HEK293 (cell line): ENCODE results near the gene PPP1R1B.

Experiments used
- MZF1 ChIP-seq: fragments of 450-650 bp; formaldehyde crosslinking; IDR thresholded peaks from 2 replicates; pipeline ENCODE4 v1.5.1; 2017; ENCODE audit warnings: missing biosample characterization, missing genetic modification characterization, borderline replicate concordance
- SP7 ChIP-seq: fragments of 450-650 bp; formaldehyde crosslinking; IDR thresholded peaks from 2 replicates; pipeline ENCODE4 v1.5.1; 2016; ENCODE audit warnings: missing biosample characterization, missing genetic modification characterization
- ZBTB17 ChIP-seq: fragments of 450-650 bp; formaldehyde crosslinking; IDR thresholded peaks from 2 replicates; pipeline ENCODE4 v1.5.1; 2016; ENCODE audit warnings: missing biosample characterization, missing genetic modification characterization
- ZBTB48 ChIP-seq: fragments of 450-650 bp; formaldehyde crosslinking; IDR thresholded peaks from 2 replicates; pipeline ENCODE4 v1.5.1; 2016; ENCODE audit warnings: missing biosample characterization, missing genetic modification characterization
- ZFHX2 ChIP-seq: fragments of 450-650 bp; formaldehyde crosslinking; conservative IDR thresholded peaks from 2 replicates; pipeline ENCODE4 v1.5.1; 2016; ENCODE audit warnings: missing biosample characterization, missing genetic modification characterization
- ZFP37 ChIP-seq: fragments of 450-650 bp; formaldehyde crosslinking; IDR thresholded peaks from 2 replicates; pipeline ENCODE4 v1.5.1; 2016; ENCODE audit warnings: missing biosample characterization, missing genetic modification characterization
- ZNF184 ChIP-seq: fragments of 450-650 bp; IDR thresholded peaks from 2 replicates; pipeline ENCODE4 v1.5.1; 2018; ENCODE audit warnings: missing biosample characterization, mild to moderate bottlenecking, missing genetic modification characterization
- ZNF2 ChIP-seq: fragments of 450-650 bp; formaldehyde crosslinking; IDR thresholded peaks from 2 replicates; pipeline ENCODE4 v1.5.1; 2016; ENCODE audit warnings: missing biosample characterization, missing genetic modification characterization
- ZNF311 ChIP-seq: fragments of 450-650 bp; formaldehyde crosslinking; IDR thresholded peaks from 2 replicates; pipeline ENCODE4 v1.5.1; 2017; ENCODE audit warnings: missing biosample characterization, missing genetic modification characterization, borderline replicate concordance
- ZNF324 ChIP-seq: fragments of 450-650 bp; formaldehyde crosslinking; IDR thresholded peaks from 2 replicates; pipeline ENCODE4 v1.5.1; 2016; ENCODE audit warnings: missing biosample characterization, missing genetic modification characterization
- ZNF37A ChIP-seq: fragments of 450-650 bp; IDR thresholded peaks from 2 replicates; pipeline ENCODE4 v1.5.1; 2018; ENCODE audit warnings: missing biosample characterization, missing genetic modification characterization
- ZNF391 ChIP-seq: fragments of 450-650 bp; formaldehyde crosslinking; IDR thresholded peaks from 2 replicates; pipeline ENCODE4 v1.5.1; 2016; ENCODE audit warnings: low read depth, missing biosample characterization, missing genetic modification characterization, borderline replicate concordance
- ZNF394 ChIP-seq: fragments of 450-650 bp; formaldehyde crosslinking; IDR thresholded peaks from 2 replicates; pipeline ENCODE4 v1.5.1; 2016; ENCODE audit warnings: missing biosample characterization, missing genetic modification characterization, mild to moderate bottlenecking, moderate library complexity, borderline replicate concordance
- ZNF48 ChIP-seq: fragments of 450-650 bp; formaldehyde crosslinking; IDR thresholded peaks from 2 replicates; pipeline ENCODE4 v1.5.1; 2016; ENCODE audit warnings: missing biosample characterization, missing genetic modification characterization
- ZNF561 ChIP-seq: fragments of 450-650 bp; IDR thresholded peaks from 2 replicates; pipeline ENCODE4 v1.5.1; 2018; ENCODE audit warnings: missing biosample characterization, missing genetic modification characterization, borderline replicate concordance
- ZNF610 ChIP-seq: fragments of 450-650 bp; formaldehyde crosslinking; IDR thresholded peaks from 2 replicates; pipeline ENCODE4 v1.5.1; 2016; ENCODE audit warnings: missing biosample characterization, missing genetic modification characterization, borderline replicate concordance
- ZNF629 ChIP-seq: fragments of 450-650 bp; formaldehyde crosslinking; IDR thresholded peaks from 2 replicates; pipeline ENCODE4 v1.5.1; 2017; ENCODE audit warnings: missing biosample characterization, missing genetic modification characterization
- ZNF660 ChIP-seq: fragments of 450-650 bp; IDR thresholded peaks from 2 replicates; pipeline ENCODE4 v1.5.1; 2018; ENCODE audit warnings: missing biosample characterization, mild to moderate bottlenecking, missing genetic modification characterization
- TF ChIP-seq, protein P1 (sequence below): fragments of 450-650 bp; formaldehyde crosslinking; IDR thresholded peaks from 2 replicates; pipeline ENCODE4 v1.5.1; 2016; ENCODE audit warnings: missing biosample characterization, missing genetic modification characterization
- TF ChIP-seq, protein P2 (sequence below): fragments of 450-650 bp; IDR thresholded peaks from 2 replicates; pipeline ENCODE4 v1.5.1; 2018; ENCODE audit warnings: missing biosample characterization, mild to moderate bottlenecking, missing genetic modification characterization
- TF ChIP-seq, protein P3 (sequence below): fragments of 450-650 bp; formaldehyde crosslinking; IDR thresholded peaks from 2 replicates; pipeline ENCODE4 v1.5.1; 2016; ENCODE audit warnings: missing biosample characterization, missing genetic modification characterization
- TF ChIP-seq, protein P4 (sequence below): fragments of 450-650 bp; formaldehyde crosslinking; IDR thresholded peaks from 2 replicates; pipeline ENCODE4 v1.5.1; 2016; ENCODE audit warnings: missing biosample characterization, missing genetic modification characterization
- TF ChIP-seq, protein P5 (sequence below): fragments of 450-650 bp; formaldehyde crosslinking; IDR thresholded peaks from 2 replicates; pipeline ENCODE4 v1.5.1; 2017; ENCODE audit warnings: missing biosample characterization, missing genetic modification characterization
- TF ChIP-seq, protein P6 (sequence below): fragments of 450-650 bp; formaldehyde crosslinking; optimal IDR thresholded peaks from 2 replicates; pipeline ENCODE3; 2016; ENCODE audit warnings: missing biosample characterization, mild to moderate bottlenecking, missing genetic modification characterization

The PPP1R1B gene

DNA sequence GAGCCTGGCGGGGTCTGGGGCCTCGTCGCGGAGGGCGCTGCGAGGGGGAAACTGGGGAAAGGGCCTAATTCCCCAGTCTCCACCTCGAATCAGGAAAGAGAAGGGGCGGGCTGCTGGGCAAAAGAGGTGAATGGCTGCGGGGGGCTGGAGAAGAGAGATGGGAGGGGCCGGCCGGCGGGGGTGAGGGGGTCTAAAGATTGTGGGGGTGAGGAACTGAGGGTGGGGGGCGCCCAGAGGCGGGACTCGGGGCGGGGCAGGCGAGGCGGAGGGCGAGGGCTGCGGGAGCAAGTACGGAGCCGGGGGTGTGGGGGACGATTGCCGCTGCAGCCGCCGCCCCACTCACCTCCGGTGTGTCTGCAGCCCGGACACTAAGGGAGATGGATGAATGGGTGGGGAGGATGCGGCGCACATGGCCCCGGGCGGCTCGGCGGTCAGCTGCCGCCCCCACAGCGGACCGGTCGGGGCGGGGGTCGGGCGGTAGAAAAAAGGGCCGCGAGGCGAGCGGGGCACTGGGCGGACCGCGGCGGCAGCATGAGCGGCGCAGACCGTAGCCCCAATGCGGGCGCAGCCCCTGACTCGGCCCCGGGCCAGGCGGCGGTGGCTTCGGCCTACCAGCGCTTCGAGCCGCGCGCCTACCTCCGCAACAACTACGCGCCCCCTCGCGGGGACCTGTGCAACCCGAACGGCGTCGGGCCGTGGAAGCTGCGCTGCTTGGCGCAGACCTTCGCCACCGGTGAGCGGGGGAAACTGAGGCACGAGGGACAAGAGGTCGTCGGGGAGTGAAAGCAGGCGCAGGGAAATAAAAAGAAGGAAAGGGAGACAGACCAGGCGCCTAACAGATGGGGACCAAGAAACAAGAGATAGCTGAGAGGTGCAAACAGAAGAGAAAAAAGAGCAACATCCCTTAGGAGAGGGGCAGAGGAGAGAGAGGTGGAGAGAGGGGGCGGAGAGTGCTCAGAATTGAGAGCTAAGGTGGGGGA is 41.5 kb downstream of the PPP1R1B start, which contains the start of gene PNMT (continued):
- TF ChIP-seq, protein P1, sequence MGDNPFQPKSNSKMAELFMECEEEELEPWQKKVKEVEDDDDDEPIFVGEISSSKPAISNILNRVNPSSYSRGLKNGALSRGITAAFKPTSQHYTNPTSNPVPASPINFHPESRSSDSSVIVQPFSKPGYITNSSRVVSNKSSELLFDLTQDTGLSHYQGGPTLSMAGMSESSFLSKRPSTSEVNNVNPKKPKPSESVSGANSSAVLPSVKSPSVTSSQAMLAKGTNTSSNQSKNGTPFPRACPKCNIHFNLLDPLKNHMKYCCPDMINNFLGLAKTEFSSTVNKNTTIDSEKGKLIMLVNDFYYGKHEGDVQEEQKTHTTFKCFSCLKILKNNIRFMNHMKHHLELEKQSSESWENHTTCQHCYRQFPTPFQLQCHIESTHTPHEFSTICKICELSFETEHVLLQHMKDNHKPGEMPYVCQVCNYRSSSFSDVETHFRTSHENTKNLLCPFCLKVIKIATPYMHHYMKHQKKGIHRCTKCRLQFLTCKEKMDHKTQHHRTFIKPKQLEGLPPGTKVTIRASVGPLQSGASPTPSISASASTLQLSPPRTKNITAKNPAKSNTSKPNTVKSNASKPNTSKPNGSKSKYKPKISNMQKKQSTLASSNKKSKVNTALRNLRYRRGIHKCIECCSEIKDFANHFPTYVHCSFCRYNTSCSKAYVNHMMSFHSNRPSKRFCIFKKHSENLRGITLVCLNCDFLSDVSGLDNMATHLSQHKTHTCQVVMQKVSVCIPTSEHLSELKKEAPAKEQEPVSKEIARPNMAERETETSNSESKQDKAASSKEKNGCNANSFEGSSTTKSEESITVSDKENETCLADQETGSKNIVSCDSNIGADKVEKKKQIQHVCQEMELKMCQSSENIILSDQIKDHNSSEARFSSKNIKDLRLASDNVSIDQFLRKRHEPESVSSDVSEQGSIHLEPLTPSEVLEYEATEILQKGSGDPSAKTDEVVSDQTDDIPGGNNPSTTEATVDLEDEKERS (tag by site-specific recombination), result no peak
- TF ChIP-seq, protein P2, sequence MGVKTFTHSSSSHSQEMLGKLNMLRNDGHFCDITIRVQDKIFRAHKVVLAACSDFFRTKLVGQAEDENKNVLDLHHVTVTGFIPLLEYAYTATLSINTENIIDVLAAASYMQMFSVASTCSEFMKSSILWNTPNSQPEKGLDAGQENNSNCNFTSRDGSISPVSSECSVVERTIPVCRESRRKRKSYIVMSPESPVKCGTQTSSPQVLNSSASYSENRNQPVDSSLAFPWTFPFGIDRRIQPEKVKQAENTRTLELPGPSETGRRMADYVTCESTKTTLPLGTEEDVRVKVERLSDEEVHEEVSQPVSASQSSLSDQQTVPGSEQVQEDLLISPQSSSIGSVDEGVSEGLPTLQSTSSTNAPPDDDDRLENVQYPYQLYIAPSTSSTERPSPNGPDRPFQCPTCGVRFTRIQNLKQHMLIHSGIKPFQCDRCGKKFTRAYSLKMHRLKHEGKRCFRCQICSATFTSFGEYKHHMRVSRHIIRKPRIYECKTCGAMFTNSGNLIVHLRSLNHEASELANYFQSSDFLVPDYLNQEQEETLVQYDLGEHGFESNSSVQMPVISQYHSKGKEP (tag by site-specific recombination), result 0 out of 2 replicates have a peak, but pooled peaks have one; percentile 40
- TF ChIP-seq, protein P3, sequence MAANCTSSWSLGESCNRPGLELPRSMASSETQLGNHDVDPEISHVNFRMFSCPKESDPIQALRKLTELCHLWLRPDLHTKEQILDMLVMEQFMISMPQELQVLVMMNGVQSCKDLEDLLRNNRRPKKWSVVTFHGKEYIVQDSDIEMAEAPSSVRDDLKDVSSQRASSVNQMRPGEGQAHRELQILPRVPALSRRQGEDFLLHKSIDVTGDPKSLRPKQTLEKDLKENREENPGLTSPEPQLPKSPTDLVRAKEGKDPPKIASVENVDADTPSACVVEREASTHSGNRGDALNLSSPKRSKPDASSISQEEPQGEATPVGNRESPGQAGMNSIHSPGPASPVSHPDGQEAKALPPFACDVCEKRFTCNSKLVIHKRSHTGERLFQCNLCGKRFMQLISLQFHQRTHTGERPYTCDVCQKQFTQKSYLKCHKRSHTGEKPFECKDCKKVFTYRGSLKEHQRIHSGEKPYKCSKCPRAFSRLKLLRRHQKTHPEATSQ (tag by site-specific recombination), result no peak
- TF ChIP-seq, protein P4, sequence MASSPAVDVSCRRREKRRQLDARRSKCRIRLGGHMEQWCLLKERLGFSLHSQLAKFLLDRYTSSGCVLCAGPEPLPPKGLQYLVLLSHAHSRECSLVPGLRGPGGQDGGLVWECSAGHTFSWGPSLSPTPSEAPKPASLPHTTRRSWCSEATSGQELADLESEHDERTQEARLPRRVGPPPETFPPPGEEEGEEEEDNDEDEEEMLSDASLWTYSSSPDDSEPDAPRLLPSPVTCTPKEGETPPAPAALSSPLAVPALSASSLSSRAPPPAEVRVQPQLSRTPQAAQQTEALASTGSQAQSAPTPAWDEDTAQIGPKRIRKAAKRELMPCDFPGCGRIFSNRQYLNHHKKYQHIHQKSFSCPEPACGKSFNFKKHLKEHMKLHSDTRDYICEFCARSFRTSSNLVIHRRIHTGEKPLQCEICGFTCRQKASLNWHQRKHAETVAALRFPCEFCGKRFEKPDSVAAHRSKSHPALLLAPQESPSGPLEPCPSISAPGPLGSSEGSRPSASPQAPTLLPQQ (tag by site-specific recombination), result peak; percentile 60
- TF ChIP-seq ZBTB48 (peak; percentile 76), ZNF2 (peak; percentile 91), ZNF394 (no peak; the same call in 1 of the 2 replicates), ZNF629 (tag by site-specific recombination) (no peak; the same call in 1 of the 2 replicates), ZNF37A (no peak), ZNF48 (no peak), ZNF660 (peak; percentile 95), ZBTB17 (tag by site-specific recombination) (peak; percentile 90), SP7 (peak; percentile 53), ZNF561 (tag by site-specific recombination) (peak; percentile 94), MZF1 (tag by site-specific recombination) (peak; percentile 45; the same call in 1 of the 2 replicates), ZFHX2 (tag by site-specific recombination) (peak; percentile 76), ZNF610 (tag by site-specific recombination) (0 out of 2 replicates have a peak, but pooled peaks have one; percentile 27), ZNF311 (tag by site-specific recombination) (no peak), ZNF391 (tag by site-specific recombination) (peak; percentile 84), ZFP37 (0 out of 2 replicates have a peak, but pooled peaks have one; percentile 31), ZNF184 (peak; percentile 65; the same call in 1 of the 2 replicates), ZNF324 (no peak)
- TF ChIP-seq, protein P5, sequence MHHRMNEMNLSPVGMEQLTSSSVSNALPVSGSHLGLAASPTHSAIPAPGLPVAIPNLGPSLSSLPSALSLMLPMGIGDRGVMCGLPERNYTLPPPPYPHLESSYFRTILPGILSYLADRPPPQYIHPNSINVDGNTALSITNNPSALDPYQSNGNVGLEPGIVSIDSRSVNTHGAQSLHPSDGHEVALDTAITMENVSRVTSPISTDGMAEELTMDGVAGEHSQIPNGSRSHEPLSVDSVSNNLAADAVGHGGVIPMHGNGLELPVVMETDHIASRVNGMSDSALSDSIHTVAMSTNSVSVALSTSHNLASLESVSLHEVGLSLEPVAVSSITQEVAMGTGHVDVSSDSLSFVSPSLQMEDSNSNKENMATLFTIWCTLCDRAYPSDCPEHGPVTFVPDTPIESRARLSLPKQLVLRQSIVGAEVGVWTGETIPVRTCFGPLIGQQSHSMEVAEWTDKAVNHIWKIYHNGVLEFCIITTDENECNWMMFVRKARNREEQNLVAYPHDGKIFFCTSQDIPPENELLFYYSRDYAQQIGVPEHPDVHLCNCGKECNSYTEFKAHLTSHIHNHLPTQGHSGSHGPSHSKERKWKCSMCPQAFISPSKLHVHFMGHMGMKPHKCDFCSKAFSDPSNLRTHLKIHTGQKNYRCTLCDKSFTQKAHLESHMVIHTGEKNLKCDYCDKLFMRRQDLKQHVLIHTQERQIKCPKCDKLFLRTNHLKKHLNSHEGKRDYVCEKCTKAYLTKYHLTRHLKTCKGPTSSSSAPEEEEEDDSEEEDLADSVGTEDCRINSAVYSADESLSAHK (tag by site-specific recombination), result peak; percentile 18; the same call in 1 of the 2 replicates
- TF ChIP-seq, protein P6, sequence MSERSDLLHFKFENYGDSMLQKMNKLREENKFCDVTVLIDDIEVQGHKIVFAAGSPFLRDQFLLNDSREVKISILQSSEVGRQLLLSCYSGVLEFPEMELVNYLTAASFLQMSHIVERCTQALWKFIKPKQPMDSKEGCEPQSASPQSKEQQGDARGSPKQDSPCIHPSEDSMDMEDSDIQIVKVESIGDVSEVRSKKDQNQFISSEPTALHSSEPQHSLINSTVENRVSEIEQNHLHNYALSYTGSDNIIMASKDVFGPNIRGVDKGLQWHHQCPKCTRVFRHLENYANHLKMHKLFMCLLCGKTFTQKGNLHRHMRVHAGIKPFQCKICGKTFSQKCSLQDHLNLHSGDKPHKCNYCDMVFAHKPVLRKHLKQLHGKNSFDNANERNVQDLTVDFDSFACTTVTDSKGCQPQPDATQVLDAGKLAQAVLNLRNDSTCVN (tag by site-specific recombination), result peak; percentile 72
